ENCODE measurements around the gene PRKCH.

PRKCH gene

GRCh38 chr14:61428261-61428660 is 106.9 kb downstream of the PRKCH start:
- Histone ChIP-seq H3K36me3 (ENCODE audit: control insufficient read depth, insufficient read depth, low read length) (no peaks in the 10 kb centered on the region), H3K9me3 (ENCODE audit: control insufficient read depth, low read length) (no peaks in the 10 kb centered on the region), H3K4me1 (ENCODE audit: control insufficient read depth, insufficient read depth, low read length) (no peaks in the 10 kb centered on the region), H3K4me3 (ENCODE audit: low read length) (no peak overlapping the region), H3K27me3 (ENCODE audit: control insufficient read depth, insufficient read depth, low read length) (no peaks in the 10 kb centered on the region), H3K9ac (ENCODE audit: low read length) (no peak overlapping the region)

GRCh38 chr14:61429316-61429715 is 107.9 kb downstream of the PRKCH start:
- H3K9ac ChIP-seq (ENCODE audit: low read length), result no peak overlapping the region
- no peaks in the 10 kb centered on the region for H3K9me3 ChIP-seq (ENCODE audit: control insufficient read depth, low read length)
- H3K4me3 ChIP-seq (ENCODE audit: low read length), result no peak overlapping the region
- H3K36me3 ChIP-seq (ENCODE audit: control insufficient read depth, insufficient read depth, low read length), result no peaks in the 10 kb centered on the region
- H3K4me1 ChIP-seq (ENCODE audit: control insufficient read depth, insufficient read depth, low read length), result no peaks in the 10 kb centered on the region
- no peaks in the 10 kb centered on the region for H3K27me3 ChIP-seq (ENCODE audit: control insufficient read depth, insufficient read depth, low read length)

- Histone ChIP-seq H3K9ac (ENCODE audit: low read length) (no peak overlapping the region), H3K27me3 (ENCODE audit: control insufficient read depth, insufficient read depth, low read length) (no peaks in the 10 kb centered on the region), H3K36me3 (ENCODE audit: control insufficient read depth, insufficient read depth, low read length) (no peaks in the 10 kb centered on the region), H3K9me3 (ENCODE audit: control insufficient read depth, low read length) (no peaks in the 10 kb centered on the region), H3K4me3 (ENCODE audit: low read length) (no peak overlapping the region), H3K4me1 (ENCODE audit: control insufficient read depth, insufficient read depth, low read length) (no peaks in the 10 kb centered on the region)
These were observed 108.8 kb downstream of the PRKCH start for GRCh38 chr14:61430066-61430757.

- no peaks in the 10 kb centered on the region for H3K9me3 ChIP-seq (ENCODE audit: control insufficient read depth, low read length)
- no peaks in the 10 kb centered on the region for H3K27me3 ChIP-seq (ENCODE audit: control insufficient read depth, insufficient read depth, low read length)
- no peaks in the 10 kb centered on the region for H3K4me1 ChIP-seq (ENCODE audit: control insufficient read depth, insufficient read depth, low read length)
- no peak overlapping the region for H3K9ac ChIP-seq (ENCODE audit: low read length)
- H3K4me3 ChIP-seq (ENCODE audit: low read length), result no peak overlapping the region
- no peaks in the 10 kb centered on the region for H3K36me3 ChIP-seq (ENCODE audit: control insufficient read depth, insufficient read depth, low read length)
These were observed 111.8 kb downstream of the PRKCH start for GRCh38 chr14:61433169-61433568.

- H3K9ac ChIP-seq (ENCODE audit: low read length), result no peak overlapping the region
- no peaks in the 10 kb centered on the region for H3K27me3 ChIP-seq (ENCODE audit: control insufficient read depth, insufficient read depth, low read length)
- no peak overlapping the region for H3K4me3 ChIP-seq (ENCODE audit: low read length)
- H3K4me1 ChIP-seq (ENCODE audit: control insufficient read depth, insufficient read depth, low read length), result no peaks in the 10 kb centered on the region
- no peaks in the 10 kb centered on the region for H3K36me3 ChIP-seq (ENCODE audit: control insufficient read depth, insufficient read depth, low read length)
- no peaks in the 10 kb centered on the region for H3K9me3 ChIP-seq (ENCODE audit: control insufficient read depth, low read length)
These were observed 112.4 kb downstream of the PRKCH start for GRCh38 chr14:61433828-61434227.

- H3K36me3 ChIP-seq (ENCODE audit: control insufficient read depth, insufficient read depth, low read length), result no peaks in the 10 kb centered on the region
These were observed 112.9 kb downstream of the PRKCH start for GRCh38 chr14:61434311-61434710.

GRCh38 chr14:61435563-61436337 is 114.4 kb downstream of the PRKCH start:
- H3K27me3 ChIP-seq (ENCODE audit: control insufficient read depth, insufficient read depth, low read length), result no peaks in the 10 kb centered on the region
- H3K4me3 ChIP-seq (ENCODE audit: low read length), result no peak overlapping the region
- H3K9me3 ChIP-seq (ENCODE audit: control insufficient read depth, low read length), result no peaks in the 10 kb centered on the region
- H3K4me1 ChIP-seq (ENCODE audit: control insufficient read depth, insufficient read depth, low read length), result peaks cover 8% of the 10 kb centered on the region
- H3K36me3 ChIP-seq (ENCODE audit: control insufficient read depth, insufficient read depth, low read length), result no peaks in the 10 kb centered on the region
- H3K9ac ChIP-seq (ENCODE audit: low read length), result no peak overlapping the region

More at GRCh38 chr14:61434311-61434710, 112.9 kb downstream of the PRKCH start:
- Histone ChIP-seq H3K4me3 (ENCODE audit: low read length) (no peak overlapping the region), H3K27me3 (ENCODE audit: control insufficient read depth, insufficient read depth, low read length) (no peaks in the 10 kb centered on the region), H3K4me1 (ENCODE audit: control insufficient read depth, insufficient read depth, low read length) (peaks cover under 1% of the 10 kb centered on the region), H3K9me3 (ENCODE audit: control insufficient read depth, low read length) (no peaks in the 10 kb centered on the region), H3K9ac (ENCODE audit: low read length) (no peak overlapping the region)

- Histone ChIP-seq H3K4me3 (ENCODE audit: low read length) (no peak overlapping the region), H3K9me3 (ENCODE audit: control insufficient read depth, low read length) (no peaks in the 10 kb centered on the region), H3K9ac (ENCODE audit: low read length) (no peak overlapping the region), H3K27me3 (ENCODE audit: control insufficient read depth, insufficient read depth, low read length) (no peaks in the 10 kb centered on the region), H3K36me3 (ENCODE audit: control insufficient read depth, insufficient read depth, low read length) (no peaks in the 10 kb centered on the region), H3K4me1 (ENCODE audit: control insufficient read depth, insufficient read depth, low read length) (peaks cover 8% of the 10 kb centered on the region)
These were observed 116.0 kb downstream of the PRKCH start for GRCh38 chr14:61437381-61437780.

GRCh38 chr14:61438036-61438435 is 116.7 kb downstream of the PRKCH start:
- H3K27me3 ChIP-seq (ENCODE audit: control insufficient read depth, insufficient read depth, low read length), result no peaks in the 10 kb centered on the region
- no peaks in the 10 kb centered on the region for H3K9me3 ChIP-seq (ENCODE audit: control insufficient read depth, low read length)
- no peak overlapping the region for H3K9ac ChIP-seq (ENCODE audit: low read length)
- no peaks in the 10 kb centered on the region for H3K36me3 ChIP-seq (ENCODE audit: control insufficient read depth, insufficient read depth, low read length)
- H3K4me1 ChIP-seq (ENCODE audit: control insufficient read depth, insufficient read depth, low read length), result peaks cover 8% of the 10 kb centered on the region
- no peak overlapping the region for H3K4me3 ChIP-seq (ENCODE audit: low read length)

- H3K36me3 ChIP-seq (ENCODE audit: control insufficient read depth, insufficient read depth, low read length), result no peaks in the 10 kb centered on the region
- H3K9ac ChIP-seq (ENCODE audit: low read length), result no peak overlapping the region
- H3K4me1 ChIP-seq (ENCODE audit: control insufficient read depth, insufficient read depth, low read length), result peaks cover 8% of the 10 kb centered on the region
- no peaks in the 10 kb centered on the region for H3K27me3 ChIP-seq (ENCODE audit: control insufficient read depth, insufficient read depth, low read length)
- H3K9me3 ChIP-seq (ENCODE audit: control insufficient read depth, low read length), result no peaks in the 10 kb centered on the region
- H3K4me3 ChIP-seq (ENCODE audit: low read length), result no peak overlapping the region
These were observed 117.1 kb downstream of the PRKCH start for GRCh38 chr14:61438497-61438859.

- Histone ChIP-seq H3K4me1 (ENCODE audit: control insufficient read depth, insufficient read depth, low read length) (peaks cover 8% of the 10 kb centered on the region), H3K27me3 (ENCODE audit: control insufficient read depth, insufficient read depth, low read length) (no peaks in the 10 kb centered on the region), H3K9me3 (ENCODE audit: control insufficient read depth, low read length) (no peaks in the 10 kb centered on the region), H3K36me3 (ENCODE audit: control insufficient read depth, insufficient read depth, low read length) (no peaks in the 10 kb centered on the region), H3K9ac (ENCODE audit: low read length) (no peak overlapping the region), H3K4me3 (ENCODE audit: low read length) (no peak overlapping the region)
These were observed 117.7 kb downstream of the PRKCH start for GRCh38 chr14:61438860-61439765.

Measured in mucosa of stomach (tissue), 1 donor.